IPS DF 6.9 (cell line): ENCODE data around the gene TTLL3.

Experiments used
- DNase-seq: peaks from one replicate; pipeline ENCODE4 v3.0.0-alpha.2; 2013; ENCODE audit warnings: low read depth, low spot score
- H3K27ac ChIP-seq: one replicate; pipeline ENCODE4 v1.5.1; 2013; ENCODE audit warnings: low read length, control low read depth
- H3K27me3 ChIP-seq: 2 replicates; pipeline ENCODE4 v1.6.1; 2013; ENCODE audit warnings: mild to moderate bottlenecking, low read length; ENCODE audit not compliant: control insufficient read depth, insufficient read depth
- H3K36me3 ChIP-seq: 2 replicates; pipeline ENCODE4 v1.6.1; 2013; ENCODE audit warnings: low read length; ENCODE audit not compliant: control insufficient read depth, insufficient read depth
- H3K4me1 ChIP-seq: 2 replicates; pipeline ENCODE4 v1.6.1; 2013; ENCODE audit warnings: low read length; ENCODE audit not compliant: control insufficient read depth, insufficient read depth
- H3K4me3 ChIP-seq: 2 replicates; pipeline ENCODE4 v1.5.1; 2013; ENCODE audit warnings: mild to moderate bottlenecking, low read length
- H3K9me3 ChIP-seq: 2 replicates; pipeline ENCODE4 v1.6.1; 2013; ENCODE audit warnings: low read length, inconsistent platforms; ENCODE audit not compliant: control insufficient read depth, insufficient read depth
- WGBS: extraction: QIAGEN DNeasy Blood & Tissue Kit; methylation state at CpG from one replicate; pipeline ENCODE4 v1.1.7; 2013; ENCODE audit warnings: mixed read lengths, missing lambda C conversion rate; ENCODE audit not compliant: insufficient read length, insufficient coverage; 5-methylcytosine and 5-hydroxymethylcytosine counted together

Gene TTLL3

DNA sequence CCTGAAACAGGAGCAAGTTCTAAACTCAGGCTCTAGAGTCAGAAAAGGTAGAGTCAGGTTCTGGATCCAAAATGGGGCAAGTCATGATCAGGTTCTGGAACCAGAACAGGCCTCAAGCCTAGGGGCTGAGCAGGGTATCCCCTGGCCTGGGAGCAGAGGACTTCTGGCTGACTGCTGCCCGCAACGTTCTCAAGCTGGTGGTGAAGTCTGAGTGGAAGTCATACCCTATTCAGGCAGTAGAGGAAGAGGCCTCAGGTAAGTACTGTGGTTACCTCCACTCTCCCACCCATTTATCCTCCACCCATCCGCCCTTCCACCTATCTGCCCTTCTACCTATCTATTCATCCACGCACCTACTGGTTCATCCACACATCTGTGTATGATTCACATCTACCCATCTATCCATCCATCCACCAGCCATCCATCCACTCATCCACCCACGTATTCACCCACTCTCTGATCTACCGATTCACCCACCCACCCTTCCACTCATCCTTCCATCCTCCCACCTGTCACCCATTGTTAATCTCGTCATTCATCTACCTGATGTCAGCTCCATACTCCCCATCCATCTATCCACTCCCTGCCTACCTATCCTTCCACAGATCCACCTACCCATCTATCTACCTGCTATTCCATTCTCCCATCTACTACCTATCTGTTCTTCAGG is 8.7 kb downstream of the TTLL3 start:
- no peak for DNase-seq
- H3K9me3 ChIP-seq = no peaks in the 10 kb centered on the region
- no peaks in the 10 kb centered on the region for H3K4me1 ChIP-seq
- H3K27ac ChIP-seq = no peak overlapping the region
- no CpG with 5 or more reads among the region's 7 CpGs for WGBS
- no peaks in the 10 kb centered on the region for H3K27me3 ChIP-seq
- H3K4me3 ChIP-seq = no peak overlapping the region
- H3K36me3 ChIP-seq = no peaks in the 10 kb centered on the region

DNA sequence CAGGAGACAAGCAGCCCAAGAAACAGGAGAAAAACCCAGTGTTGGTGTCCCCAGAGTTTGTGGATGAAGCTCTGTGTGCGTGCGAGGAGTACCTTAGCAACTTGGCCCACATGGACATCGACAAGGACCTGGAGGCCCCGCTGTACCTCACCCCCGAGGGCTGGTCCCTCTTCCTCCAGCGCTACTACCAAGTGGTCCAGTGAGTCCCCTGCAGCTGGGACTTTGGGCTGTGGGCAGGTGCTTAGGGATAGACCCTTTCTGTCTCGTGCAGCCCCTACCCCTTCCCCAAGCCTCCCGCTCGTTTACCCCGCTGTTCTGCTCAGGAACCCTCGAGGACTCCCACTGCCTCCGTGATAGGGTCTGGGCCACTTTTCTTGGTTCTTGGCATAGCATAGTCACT is 10.5 kb downstream of the TTLL3 start:
- no peak overlapping the region for H3K4me3 ChIP-seq
- H3K9me3 ChIP-seq = no peaks in the 10 kb centered on the region
- no peaks in the 10 kb centered on the region for H3K36me3 ChIP-seq
- DNase-seq = no peak
- H3K4me1 ChIP-seq = no peaks in the 10 kb centered on the region
- no peak overlapping the region for H3K27ac ChIP-seq
- WGBS = no CpG with 5 or more reads among the region's 12 CpGs
- no peaks in the 10 kb centered on the region for H3K27me3 ChIP-seq

DNA sequence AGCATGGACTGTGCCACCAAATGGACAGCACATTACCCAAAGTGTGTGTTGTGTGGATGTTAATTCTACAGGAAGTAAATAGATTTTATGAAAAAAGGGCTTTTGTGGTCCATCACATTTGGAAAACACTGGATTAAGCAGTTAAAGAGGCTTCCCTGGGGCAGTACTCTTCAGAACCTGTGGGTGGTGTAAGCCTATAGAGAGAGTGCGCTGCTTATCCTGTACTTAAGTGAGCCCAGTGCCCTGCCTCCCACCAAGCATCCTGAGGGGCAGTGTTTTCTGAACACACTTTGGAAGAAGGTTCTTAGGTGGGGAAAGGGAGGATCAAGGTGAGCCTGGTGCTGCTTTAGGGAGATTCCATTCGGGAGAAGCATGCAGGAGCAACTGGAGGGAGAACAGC is 10.9 kb downstream of the TTLL3 start:
- DNase-seq = no peak
- Histone ChIP-seq H3K9me3 (no peaks in the 10 kb centered on the region), H3K36me3 (no peaks in the 10 kb centered on the region), H3K4me1 (no peaks in the 10 kb centered on the region), H3K27ac (no peak overlapping the region), H3K27me3 (no peaks in the 10 kb centered on the region), H3K4me3 (no peak overlapping the region)
- WGBS = no CpG with 5 or more reads among the region's 2 CpGs

DNA sequence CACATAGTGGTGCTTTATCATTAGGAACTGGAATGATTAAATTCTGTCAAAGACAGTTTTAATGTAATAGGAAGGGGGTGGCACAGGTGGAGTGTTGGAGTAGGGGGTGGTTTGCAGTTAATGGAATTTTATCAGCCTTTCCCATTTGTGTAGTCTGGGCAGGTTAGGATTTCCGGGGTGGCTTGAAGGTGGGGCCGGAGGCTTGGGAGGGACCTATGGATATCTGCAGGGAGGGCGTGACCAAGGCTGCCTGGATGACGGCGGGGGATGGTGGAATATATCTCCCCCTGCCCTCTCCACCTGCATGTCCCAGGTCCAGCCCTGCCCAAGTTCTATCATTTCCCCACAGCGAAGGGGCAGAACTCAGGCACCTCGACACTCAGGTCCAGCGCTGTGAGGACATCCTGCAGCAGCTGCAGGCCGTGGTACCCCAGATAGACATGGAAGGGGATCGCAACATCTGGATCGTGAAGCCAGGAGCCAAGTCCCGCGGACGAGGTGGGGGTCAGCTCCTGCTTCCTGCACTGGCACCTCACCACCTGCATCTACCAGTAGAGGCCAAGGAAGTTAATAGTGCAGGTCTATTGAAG is 15.5 kb downstream of the TTLL3 start:
- no peaks in the 10 kb centered on the region for H3K4me1 ChIP-seq
- H3K36me3 ChIP-seq = no peaks in the 10 kb centered on the region

DNA sequence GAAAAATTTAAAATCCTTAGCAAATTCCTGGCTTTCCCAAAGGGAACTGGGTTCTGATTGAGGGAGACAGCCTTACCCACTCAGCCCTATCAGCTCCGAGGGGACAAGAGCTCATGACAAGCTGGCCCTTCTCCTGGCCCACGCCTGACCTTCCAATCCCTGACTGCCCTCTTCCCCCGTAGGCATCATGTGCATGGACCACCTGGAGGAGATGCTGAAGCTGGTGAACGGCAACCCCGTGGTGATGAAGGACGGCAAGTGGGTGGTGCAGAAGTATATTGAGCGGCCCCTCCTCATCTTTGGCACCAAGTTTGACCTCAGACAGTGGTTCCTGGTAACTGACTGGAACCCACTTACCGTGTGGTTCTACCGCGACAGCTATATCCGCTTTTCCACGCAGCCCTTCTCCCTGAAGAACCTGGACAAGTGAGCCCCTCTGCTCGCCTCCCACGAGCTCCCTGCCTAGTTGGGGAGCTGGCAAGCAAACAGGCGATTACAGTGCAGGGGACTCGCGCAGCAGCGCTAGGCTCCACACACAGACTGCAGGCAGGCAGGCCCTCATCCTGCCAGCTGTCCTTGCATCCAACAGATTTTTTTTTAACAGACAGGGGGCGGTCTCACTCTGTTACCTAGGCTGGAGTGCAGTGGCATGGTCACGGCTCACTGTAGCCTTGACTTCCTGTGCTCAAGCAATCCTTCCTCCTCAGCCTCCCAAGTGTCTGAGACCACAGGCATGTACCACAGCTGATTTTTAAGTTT is 16.9 kb downstream of the TTLL3 start:
- H3K9me3 ChIP-seq = no peaks in the 10 kb centered on the region
- no peaks in the 10 kb centered on the region for H3K4me1 ChIP-seq
- H3K27me3 ChIP-seq = no peaks in the 10 kb centered on the region
- no peak overlapping the region for H3K4me3 ChIP-seq
- H3K36me3 ChIP-seq = no peaks in the 10 kb centered on the region
- no peak for DNase-seq
- no peak overlapping the region for H3K27ac ChIP-seq
- no CpG with 5 or more reads among the region's 20 CpGs for WGBS

More for the DNA sequence above, 15.5 kb downstream of the TTLL3 start:
- Histone ChIP-seq H3K9me3 (no peaks in the 10 kb centered on the region), H3K27ac (no peak overlapping the region), H3K4me3 (no peak overlapping the region), H3K27me3 (no peaks in the 10 kb centered on the region)
- DNase-seq = no peak
- WGBS = no CpG with 5 or more reads among the region's 14 CpGs

DNA sequence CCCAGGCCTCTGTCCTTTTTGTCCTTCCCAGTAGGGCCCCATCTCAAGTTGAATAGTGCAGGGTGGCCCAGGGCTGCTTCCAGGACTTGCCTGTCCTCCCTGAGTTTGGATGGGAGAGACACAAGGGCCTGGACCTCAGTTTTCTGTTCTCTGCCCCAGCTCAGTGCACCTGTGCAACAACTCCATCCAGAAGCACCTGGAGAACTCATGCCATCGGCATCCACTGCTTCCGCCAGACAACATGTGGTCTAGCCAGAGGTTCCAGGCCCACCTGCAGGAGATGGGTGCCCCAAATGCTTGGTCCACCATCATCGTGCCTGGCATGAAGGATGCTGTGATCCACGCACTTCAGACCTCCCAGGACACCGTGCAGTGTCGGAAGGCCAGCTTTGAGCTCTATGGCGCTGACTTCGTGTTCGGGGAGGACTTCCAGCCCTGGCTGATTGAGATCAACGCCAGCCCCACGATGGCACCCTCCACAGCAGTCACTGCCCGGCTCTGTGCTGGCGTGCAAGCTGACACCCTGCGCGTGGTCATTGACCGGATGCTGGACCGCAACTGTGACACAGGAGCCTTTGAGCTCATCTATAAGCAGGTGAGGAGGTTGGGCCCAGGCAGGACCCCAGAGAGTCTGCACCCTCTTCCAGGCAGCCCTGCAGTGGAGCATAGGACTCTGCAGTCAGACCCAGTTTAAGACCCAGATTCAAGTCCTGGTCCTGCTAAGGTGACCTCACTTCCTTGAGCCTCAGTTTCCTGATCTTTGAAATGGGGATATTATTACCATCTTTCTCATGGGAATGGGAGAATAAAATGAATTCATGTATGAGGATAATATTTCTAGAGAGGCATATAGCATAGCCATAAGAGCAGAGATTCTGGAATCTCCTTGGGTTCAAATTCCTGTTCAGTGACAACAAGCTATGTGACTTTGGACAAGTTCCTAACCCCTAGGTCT is 19.0 kb downstream of the TTLL3 start:
- no peak overlapping the region for H3K4me3 ChIP-seq
- DNase-seq = no peak
- no peaks in the 10 kb centered on the region for H3K4me1 ChIP-seq
- H3K27me3 ChIP-seq = no peaks in the 10 kb centered on the region
- no peaks in the 10 kb centered on the region for H3K9me3 ChIP-seq
- H3K36me3 ChIP-seq = no peaks in the 10 kb centered on the region
- no peak overlapping the region for H3K27ac ChIP-seq
- no CpG with 5 or more reads among the region's 17 CpGs for WGBS

DNA sequence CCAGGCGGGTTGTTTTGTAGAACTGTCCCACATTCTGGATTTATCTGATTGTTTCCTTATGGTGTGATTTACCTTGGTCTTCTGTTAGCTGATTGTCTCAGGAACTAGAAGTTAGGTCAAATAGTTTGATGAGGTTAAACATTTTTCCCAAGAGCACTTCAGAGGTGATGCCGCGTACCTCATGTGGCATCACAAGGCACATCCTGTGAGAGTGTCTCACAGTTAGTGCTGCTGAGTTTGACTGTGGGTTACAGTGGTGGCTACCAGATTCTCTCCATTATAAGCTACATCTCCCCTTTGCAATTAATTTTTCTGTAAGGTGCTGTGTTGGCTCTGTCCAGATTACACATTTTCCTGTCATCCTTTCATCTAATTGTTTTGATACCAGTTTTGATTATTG is 21.2 kb downstream of the TTLL3 start:
- DNase-seq = no peak
- Histone ChIP-seq H3K9me3 (no peaks in the 10 kb centered on the region), H3K27ac (no peak overlapping the region), H3K36me3 (no peaks in the 10 kb centered on the region), H3K4me3 (no peak overlapping the region), H3K4me1 (no peaks in the 10 kb centered on the region), H3K27me3 (no peaks in the 10 kb centered on the region)
- WGBS = no CpG with 5 or more reads among the region's 3 CpGs

DNA sequence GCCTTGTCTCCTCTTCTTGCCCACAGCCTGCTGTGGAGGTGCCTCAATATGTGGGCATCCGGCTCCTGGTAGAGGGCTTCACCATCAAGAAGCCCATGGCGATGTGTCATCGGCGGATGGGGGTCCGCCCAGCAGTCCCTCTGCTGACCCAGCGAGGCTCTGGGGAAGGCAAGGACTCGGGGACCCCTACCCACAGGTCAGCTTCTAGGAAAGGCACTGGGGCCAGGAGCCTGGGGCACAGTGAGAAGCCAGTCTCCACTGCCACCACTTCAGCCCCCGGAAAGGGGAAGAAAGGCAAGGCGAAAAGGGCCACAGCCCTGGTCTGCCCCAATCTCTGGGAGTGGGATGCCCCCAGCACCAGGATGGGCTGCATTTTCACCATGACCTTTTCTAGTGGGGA is 23.0 kb downstream of the TTLL3 start:
- no peaks in the 10 kb centered on the region for H3K36me3 ChIP-seq

DNA sequence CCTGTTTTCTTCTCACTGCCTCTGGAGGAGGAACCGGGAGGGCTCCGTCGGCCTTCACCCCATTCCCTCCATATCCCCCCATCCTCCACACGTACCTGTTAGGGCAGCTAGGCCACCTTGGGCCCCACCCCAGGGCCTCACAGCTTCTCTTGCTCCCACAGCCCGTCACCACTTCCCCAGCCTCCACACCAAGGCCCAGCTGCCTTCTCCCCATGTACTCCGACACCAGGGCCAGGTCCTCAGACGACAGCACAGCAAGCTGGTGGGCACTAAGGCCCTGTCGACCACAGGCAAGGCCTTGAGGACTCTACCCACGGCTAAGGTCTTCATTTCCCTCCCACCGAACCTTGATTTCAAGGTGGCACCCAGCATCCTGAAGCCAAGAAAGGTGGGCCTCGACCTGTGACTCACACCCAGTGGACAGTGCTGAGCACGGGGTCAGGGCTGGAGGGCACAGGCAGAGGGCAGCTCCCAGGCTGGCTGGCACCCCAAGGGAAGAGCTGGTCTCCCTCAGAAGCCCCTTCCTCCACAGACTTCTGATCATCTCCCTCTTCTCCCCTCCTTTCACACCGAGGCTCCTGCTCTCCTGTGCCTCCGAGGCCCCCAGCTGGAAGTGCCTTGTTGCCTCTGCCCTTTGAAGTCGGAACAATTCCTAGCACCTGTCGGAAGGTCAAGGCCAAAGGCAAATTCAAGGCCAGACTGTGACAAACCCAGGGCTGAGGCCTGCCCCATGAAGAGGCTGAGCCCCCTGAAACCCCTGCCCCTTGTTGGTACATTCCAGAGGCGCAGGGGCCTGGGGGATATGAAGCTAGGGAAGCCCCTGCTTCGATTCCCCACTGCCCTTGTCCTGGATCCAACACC is 24.7 kb downstream of the TTLL3 start:
- no CpG with 5 or more reads among the region's 18 CpGs for WGBS
- no peaks in the 10 kb centered on the region for H3K27me3 ChIP-seq
- no peak overlapping the region for H3K27ac ChIP-seq
- H3K4me3 ChIP-seq = no peak overlapping the region
- H3K4me1 ChIP-seq = no peaks in the 10 kb centered on the region
- no peak for DNase-seq
- no peaks in the 10 kb centered on the region for H3K36me3 ChIP-seq
- H3K9me3 ChIP-seq = no peaks in the 10 kb centered on the region

More for the DNA sequence above, 23.0 kb downstream of the TTLL3 start:
- no CpG with 5 or more reads among the region's 9 CpGs for WGBS
- Histone ChIP-seq H3K4me3 (no peak overlapping the region; the same call in 1 of the 2 replicates), H3K27me3 (no peaks in the 10 kb centered on the region), H3K27ac (no peak overlapping the region), H3K4me1 (no peaks in the 10 kb centered on the region), H3K9me3 (no peaks in the 10 kb centered on the region)
- no peak for DNase-seq
